Stimulated activated CD4-positive, alpha-beta T cell treated with anti-CD3 and anti-CD28 coated beads, Interleukin-1b, Interleukin-23, amount 100 ng/mL, for 4 hours (primary cell): ENCODE measurements around the gene DRAM2.
"Not testable (repeated sequence)": the region's sequence is repeated elsewhere in the genome, so short reads cannot be mapped to it uniquely, and the experiment has no call there.

Source experiments
- DNase-seq, 2 donors: peaks; one replicate each; pipeline ENCODE4 v3.0.0-alpha.2; 2020; ENCODE audit warnings: low read depth in 2 of 2

DRAM2 gene

DNA sequence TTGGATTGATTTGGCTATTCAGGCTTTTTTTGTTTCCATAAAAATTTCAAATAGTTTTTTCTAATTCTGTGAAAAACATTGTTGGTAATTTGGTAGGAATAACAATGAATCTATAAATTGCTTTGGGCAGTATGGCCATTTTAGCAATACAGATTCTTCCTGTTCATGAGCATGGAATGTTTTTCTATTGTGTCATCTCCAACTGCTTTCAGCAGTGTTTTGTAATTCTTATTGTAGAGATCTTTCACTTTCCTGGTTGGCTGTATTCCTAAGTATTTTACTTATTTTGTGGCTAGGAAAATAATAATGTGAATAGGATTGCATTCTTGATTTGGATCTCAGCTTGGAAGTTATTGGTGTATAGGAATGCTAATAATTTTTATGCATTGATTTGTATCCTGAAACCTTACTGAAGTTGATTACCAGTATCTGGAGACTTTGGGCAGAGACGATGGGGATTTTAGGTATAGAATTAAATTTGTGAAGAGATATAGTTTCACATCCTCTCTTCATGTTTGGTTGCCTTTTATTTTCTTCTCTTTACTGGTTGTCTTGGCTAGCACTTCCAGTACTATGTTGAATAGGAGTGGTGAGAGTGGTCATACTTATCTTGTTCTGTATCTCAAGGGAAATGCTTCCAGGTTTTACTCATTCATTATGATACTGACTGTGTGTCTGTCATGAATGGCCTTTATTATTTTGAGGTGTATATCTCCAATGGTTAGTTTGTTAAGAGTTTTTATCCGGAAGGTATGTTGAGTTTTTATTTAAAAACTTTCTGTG is 57.3 kb downstream of the DRAM2 start:
- DNase-seq, result no peak

DNA sequence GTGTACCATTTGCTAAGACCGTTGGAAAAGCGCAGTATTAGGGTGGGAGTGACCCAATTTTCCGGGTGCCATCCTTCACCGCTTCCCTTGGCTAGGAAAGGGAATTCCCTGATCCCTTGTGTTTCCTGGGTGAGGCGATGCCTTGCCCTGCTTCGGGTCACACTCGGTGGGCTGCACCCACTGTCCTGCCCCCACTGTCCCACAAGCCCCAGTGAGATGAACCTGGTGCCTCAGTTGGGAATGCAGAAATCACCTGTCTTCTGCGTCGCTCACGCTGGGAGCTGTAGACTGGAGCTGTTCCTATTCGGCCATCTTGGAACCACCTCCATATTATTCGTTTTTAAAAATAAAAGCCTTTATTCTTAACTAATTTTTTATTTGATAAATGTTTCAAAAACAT is 60.6 kb downstream of the DRAM2 start:
- not testable (repeated sequence) for DNase-seq

DNA sequence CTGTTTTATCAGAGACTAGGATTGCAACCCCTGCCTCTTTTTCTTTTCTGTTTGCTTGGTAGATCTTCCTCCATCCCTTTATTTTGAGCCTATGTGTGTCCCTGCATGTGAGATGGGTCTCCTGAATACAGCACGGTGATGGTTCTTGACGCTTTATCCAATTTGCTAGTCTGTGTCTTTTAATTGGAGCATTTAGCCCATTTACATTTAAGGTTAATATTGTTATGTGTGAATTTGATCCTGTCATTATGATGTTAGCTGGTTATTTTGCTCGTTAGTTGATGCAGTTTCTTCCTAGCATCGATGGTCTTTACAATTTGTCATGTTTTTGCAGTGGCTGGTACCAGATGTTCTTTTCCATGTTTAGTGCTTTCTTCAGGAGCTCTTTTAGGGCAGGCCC is 62.6 kb downstream of the DRAM2 start:
- DNase-seq, result not testable (repeated sequence)
